Hepatocyte (in vitro differentiated cells): ENCODE data around the gene TUBGCP2.

Source experiments
- CTCF ChIP-seq: fragments of 200-600 bp; sonication (generic); IDR thresholded peaks from 2 replicates; pipeline ENCODE4 v1.5.1; 2016; ENCODE audit warnings: antibody characterized with exemption, mild to moderate bottlenecking; ENCODE audit not compliant: poor library complexity
- EZH2 ChIP-seq: fragments of 200-600 bp; sonication (generic); IDR thresholded peaks from 2 replicates; pipeline ENCODE4 v1.6.1; 2016; ENCODE audit warnings: antibody characterized with exemption, mild to moderate bottlenecking, borderline replicate concordance
- EZH2phosphoT487 ChIP-seq: fragments of 200-600 bp; sonication (generic); IDR thresholded peaks from one replicate; pipeline ENCODE4 v1.6.1; 2018; ENCODE audit warnings: antibody characterized with exemption, mild to moderate bottlenecking, low read depth, moderate library complexity; ENCODE audit not compliant: unreplicated experiment, severe bottlenecking

- TF ChIP-seq CTCF: no peak
- TF ChIP-seq EZH2: no peak
- no peak for TF ChIP-seq EZH2phosphoT487
These were observed 24.4 kb upstream of the TUBGCP2 start for GRCh38 chr10:133332936-133333699.
